ENCODE data around the gene HOXD11. TPM values are rescaled to one million over a fixed set of nuclear protein-coding genes. Genes with fewer than 3 reads are reported as not detected.

HOXD11 gene
- total RNA-seq, 1 donor from 2014 or later, result 1.1 TPM

- H3K27ac Mint-ChIP-seq, result no peak overlapping the region
- DNase-seq (ENCODE audit: extremely low spot score, unreplicated experiment), result no peak
- peak overlapping the region; percentile 89 for H3K4me3 Mint-ChIP-seq
- H3K27me3 Mint-ChIP-seq, result peaks cover 94% of the 10 kb centered on the region
- TF ChIP-seq CTCF (conservative IDR thresholded peaks at IDR 0.05), result no peak
- H3K36me3 Mint-ChIP-seq, result peaks cover 8% of the 10 kb centered on the region
- H3K9me3 Mint-ChIP-seq, result no peaks in the 10 kb centered on the region
- H3K4me1 Mint-ChIP-seq (ENCODE audit: unreplicated experiment), result peaks cover 21% of the 10 kb centered on the region
These were observed 41.8 kb downstream of the HOXD11 start for GRCh38 chr2:176148751-176149421.

- peaks cover 94% of the 10 kb centered on the region for H3K27me3 Mint-ChIP-seq
- no peak for DNase-seq (ENCODE audit: extremely low spot score, unreplicated experiment)
- H3K4me1 Mint-ChIP-seq (ENCODE audit: unreplicated experiment), result peaks cover 21% of the 10 kb centered on the region
- no peak for TF ChIP-seq CTCF (conservative IDR thresholded peaks at IDR 0.05)
- no peaks in the 10 kb centered on the region for H3K9me3 Mint-ChIP-seq
- peak overlapping the region; percentile 89 for H3K4me3 Mint-ChIP-seq
- no peak overlapping the region for H3K27ac Mint-ChIP-seq
- peaks cover 12% of the 10 kb centered on the region for H3K36me3 Mint-ChIP-seq
These were observed 42.4 kb downstream of the HOXD11 start for GRCh38 chr2:176149481-176149938.

- Mint-ChIP-seq H3K4me3 (peak overlapping the region; percentile 89), H3K36me3 (peaks cover 17% of the 10 kb centered on the region), H3K4me1 (ENCODE audit: unreplicated experiment) (peaks cover 21% of the 10 kb centered on the region), H3K9me3 (no peaks in the 10 kb centered on the region), H3K27ac (peak overlapping the region; percentile 32), H3K27me3 (peaks cover 94% of the 10 kb centered on the region)
- no peak for DNase-seq (ENCODE audit: extremely low spot score, unreplicated experiment)
- TF ChIP-seq CTCF (conservative IDR thresholded peaks at IDR 0.05), result no peak
These were observed 43.0 kb downstream of the HOXD11 start for GRCh38 chr2:176149939-176150583.

- TF ChIP-seq CTCF (conservative IDR thresholded peaks at IDR 0.05), result no peak
- H3K27me3 Mint-ChIP-seq, result peaks cover 94% of the 10 kb centered on the region
- peak overlapping the region; percentile 89 for H3K4me3 Mint-ChIP-seq
- peaks cover 24% of the 10 kb centered on the region for H3K36me3 Mint-ChIP-seq
- DNase-seq (ENCODE audit: extremely low spot score, unreplicated experiment), result no peak
- H3K4me1 Mint-ChIP-seq (ENCODE audit: unreplicated experiment), result peaks cover 21% of the 10 kb centered on the region
- H3K9me3 Mint-ChIP-seq, result no peaks in the 10 kb centered on the region
- peak overlapping the region; percentile 75 for H3K27ac Mint-ChIP-seq
These were observed 43.7 kb downstream of the HOXD11 start for GRCh38 chr2:176150584-176151441.

GRCh38 chr2:176151442-176152287, 44.6 kb downstream of the HOXD11 start, which contains the start of gene HOXD4:
TSS of gene HOXD4 (plus strand) at chr2:176151550. CDS start at chr2:176151634, 84 bp downstream.
- H3K9me3 Mint-ChIP-seq, result no peaks in the 10 kb centered on the region
- H3K4me1 Mint-ChIP-seq (ENCODE audit: unreplicated experiment), result peaks cover 23% of the 10 kb centered on the region
- peaks cover 94% of the 10 kb centered on the region for H3K27me3 Mint-ChIP-seq
- H3K36me3 Mint-ChIP-seq, result peaks cover 20% of the 10 kb centered on the region
- H3K4me3 Mint-ChIP-seq, result peak within 1 kb of the TSS; percentile 89
- DNase-seq (ENCODE audit: extremely low spot score, unreplicated experiment), result no peak
- peak within 1 kb of the TSS; percentile 75 for H3K27ac Mint-ChIP-seq
- TF ChIP-seq CTCF (conservative IDR thresholded peaks at IDR 0.05), result no peak
